Naive B cell (primary cell): Measurements from ENCODE around the gene SNX30. TPM values are rescaled to one million over a fixed set of nuclear protein-coding genes. Genes with fewer than 3 reads are reported as not detected.

ENCODE experiments used
- ATAC-seq, 2 donors: fragments of 150-1000 bp; cut with Tn5 transposase; 2 replicates each; pipeline ENCODE4 v1.10.0; 2021; ENCODE audit warnings: low read depth in 2 of 2, mild to moderate bottlenecking in 2 of 2, moderate library complexity in 2 of 2
- DNase-seq: peaks from one replicate; pipeline ENCODE4 v3.0.0; 2022
- H3K27ac Mint-ChIP-seq, 6 donors: one replicate each; pipeline ENCODE4 v1.8.0; 2020 to 2022; ENCODE audit warnings: mild to moderate bottlenecking in 6 of 6, mixed read lengths in 6 of 6, moderate library complexity in 5 of 6, inconsistent platforms in 2 of 6
- H3K27me3 Mint-ChIP-seq, 3 donors: one replicate each; pipeline ENCODE4 v1.8.0; 2021 to 2022; ENCODE audit warnings: mixed read lengths in 3 of 3, mild to moderate bottlenecking in 1 of 3
- H3K36me3 Mint-ChIP-seq, 2 donors: one replicate each; pipeline ENCODE4 v1.8.0; 2020 to 2022; ENCODE audit warnings: mixed read lengths in 2 of 2, inconsistent platforms in 1 of 2, mild to moderate bottlenecking in 1 of 2
- H3K4me1 Mint-ChIP-seq, 3 donors: one replicate each; pipeline ENCODE4 v1.8.0; 2020 to 2022; ENCODE audit warnings: mixed read lengths in 3 of 3, inconsistent platforms in 1 of 3, mild to moderate bottlenecking in 1 of 3, moderate library complexity in 1 of 3
- H3K4me3 Mint-ChIP-seq, 8 donors: one replicate each; pipeline ENCODE4 v1.8.0; 2020 to 2022; ENCODE audit warnings: mild to moderate bottlenecking in 8 of 8, mixed read lengths in 8 of 8, moderate library complexity in 8 of 8, inconsistent platforms in 2 of 8
- H3K9me3 Mint-ChIP-seq, 7 donors: one replicate each; pipeline ENCODE4 v1.8.0; 2020 to 2022; ENCODE audit warnings: mixed read lengths in 7 of 7, mild to moderate bottlenecking in 5 of 7, inconsistent platforms in 2 of 7, moderate library complexity in 1 of 7
- polyA plus RNA-seq, 6 donors: library from polyadenylated mRNA; unstranded; fragments of 300-500 nt; fragmentation: Illumina TruSeq; gene quantifications; one replicate each; pipeline ENCODE4 v1.2.3, GENCODE V29; 2021; ENCODE audit warnings: low read depth in 6 of 6

Gene SNX30
- polyA plus RNA-seq, 6 donors from 2014 or later: 1.6 to 5.3 (median 4.5) TPM

- H3K27me3 Mint-ChIP-seq: no peaks in the 10 kb centered on the region
- no peak for ATAC-seq
Measured at GRCh38 chr9:112728401-112728800, 22.2 kb upstream of the SNX30 start.

GRCh38 chr9:112731971-112732370 lies 18.6 kb upstream of the SNX30 start:
- DNase-seq (no peak), ATAC-seq (no peak)
- Mint-ChIP-seq H3K9me3 (peaks cover 0 to 2% (median 0%) of the 10 kb centered on the region in 7 donors), H3K4me1 (peaks cover 4 to 8% (median 6%) of the 10 kb centered on the region in 3 donors), H3K27ac (no peak overlapping the region), H3K4me3 (no peak overlapping the region), H3K27me3 (no peaks in the 10 kb centered on the region), H3K36me3 (no peaks in the 10 kb centered on the region)

More at GRCh38 chr9:112728401-112728800, 22.2 kb upstream of the SNX30 start:
- Mint-ChIP-seq H3K9me3 (peaks cover 0 to 2% (median 0%) of the 10 kb centered on the region in 7 donors), H3K27ac (no peak overlapping the region), H3K4me1 (peaks cover 15 to 24% (median 20%) of the 10 kb centered on the region in 3 donors), H3K36me3 (no peaks in the 10 kb centered on the region), H3K4me3 (no peak overlapping the region)
- no peak for DNase-seq

- DNase-seq (no peak), ATAC-seq (no peak)
- peaks cover 2 to 4% (median 4%) of the 10 kb centered on the region in 3 donors for H3K4me1 Mint-ChIP-seq
- H3K27me3 Mint-ChIP-seq: peaks cover 0 to 4% (median 2%) of the 10 kb centered on the region in 3 donors
- H3K27ac Mint-ChIP-seq: peak overlapping the region in 1 of 6 donors; percentile 1
- no peak overlapping the region for H3K4me3 Mint-ChIP-seq
- H3K36me3 Mint-ChIP-seq: no peaks in the 10 kb centered on the region
- H3K9me3 Mint-ChIP-seq: no peaks in the 10 kb centered on the region
Measured at GRCh38 chr9:112734892-112735291, 15.7 kb upstream of the SNX30 start.

GRCh38 chr9:112743216-112743836 lies 7.2 kb upstream of the SNX30 start:
- peaks cover 28 to 53% (median 36%) of the 10 kb centered on the region in 3 donors for H3K4me1 Mint-ChIP-seq
- ATAC-seq: peak; percentile 98
- H3K9me3 Mint-ChIP-seq: peaks cover 0 to 2% (median 0%) of the 10 kb centered on the region in 7 donors
- H3K36me3 Mint-ChIP-seq: no peaks in the 10 kb centered on the region
- H3K4me3 Mint-ChIP-seq: peak overlapping the region in 7 of 8 donors; percentile 3 to 73 (median 43)
- DNase-seq: peak; percentile 66
- peaks cover 0 to 10% (median 0%) of the 10 kb centered on the region in 3 donors for H3K27me3 Mint-ChIP-seq
- peak overlapping the region in 5 of 6 donors; percentile 0 to 93 (median 66) for H3K27ac Mint-ChIP-seq

GRCh38 chr9:112744177-112744576 lies 6.4 kb upstream of the SNX30 start:
- no peak for DNase-seq
- H3K27ac Mint-ChIP-seq: peak overlapping the region in 3 of 6 donors; percentile 10 to 66 (median 15)
- peak overlapping the region in 4 of 8 donors; percentile 12 to 43 (median 17) for H3K4me3 Mint-ChIP-seq
- peaks cover 28 to 53% (median 40%) of the 10 kb centered on the region in 3 donors for H3K4me1 Mint-ChIP-seq
- H3K9me3 Mint-ChIP-seq: peaks cover 0 to 2% (median 0%) of the 10 kb centered on the region in 7 donors
- ATAC-seq: no peak
- H3K36me3 Mint-ChIP-seq: no peaks in the 10 kb centered on the region
- peaks cover 0 to 10% (median 0%) of the 10 kb centered on the region in 3 donors for H3K27me3 Mint-ChIP-seq

GRCh38 chr9:112747094-112747493 lies 3.5 kb upstream of the SNX30 start:
- DNase-seq: no peak
- Mint-ChIP-seq H3K4me1 (peaks cover 26 to 52% (median 45%) of the 10 kb centered on the region in 3 donors), H3K27me3 (no peaks in the 10 kb centered on the region), H3K9me3 (no peaks in the 10 kb centered on the region), H3K36me3 (no peaks in the 10 kb centered on the region), H3K27ac (peak overlapping the region in 1 of 6 donors; percentile 11), H3K4me3 (peak overlapping the region in 2 of 8 donors; percentile 22 to 61)
- ATAC-seq: no peak

GRCh38 chr9:112750764-112751055 lies 150 bp downstream of the SNX30 start:
- Mint-ChIP-seq H3K9me3 (no peaks in the 10 kb centered on the region), H3K27ac (peak overlapping the region in 1 of 6 donors; percentile 89), H3K36me3 (no peaks in the 10 kb centered on the region), H3K4me1 (peaks cover 30 to 56% (median 55%) of the 10 kb centered on the region in 3 donors), H3K27me3 (no peaks in the 10 kb centered on the region), H3K4me3 (peak overlapping the region in 2 of 8 donors; percentile 92 to 93)
- DNase-seq (no peak), ATAC-seq (no peak)

- peak overlapping the region in 5 of 6 donors; percentile 25 to 95 (median 90) for H3K27ac Mint-ChIP-seq
- H3K36me3 Mint-ChIP-seq: no peaks in the 10 kb centered on the region
- no peaks in the 10 kb centered on the region for H3K27me3 Mint-ChIP-seq
- H3K4me1 Mint-ChIP-seq: peaks cover 30 to 61% (median 55%) of the 10 kb centered on the region in 3 donors
- peak overlapping the region; percentile 85 to 95 (median 92) for H3K4me3 Mint-ChIP-seq
- ATAC-seq (peak; percentile 29 to 47), DNase-seq (peak; percentile 53)
- no peaks in the 10 kb centered on the region for H3K9me3 Mint-ChIP-seq
Measured at GRCh38 chr9:112751056-112751795, 666 bp downstream of the SNX30 start.

- no peak for ATAC-seq
- Mint-ChIP-seq H3K27ac (peak overlapping the region in 1 of 6 donors; percentile 37), H3K9me3 (no peaks in the 10 kb centered on the region), H3K36me3 (no peaks in the 10 kb centered on the region), H3K4me1 (peaks cover 32 to 62% (median 61%) of the 10 kb centered on the region in 3 donors), H3K27me3 (no peaks in the 10 kb centered on the region), H3K4me3 (peak overlapping the region in 7 of 8 donors; percentile 85 to 95 (median 92))
- no peak for DNase-seq
Measured at GRCh38 chr9:112752334-112753125, 2.0 kb downstream of the SNX30 start.

- Mint-ChIP-seq H3K4me3 (peak overlapping the region in 2 of 8 donors; percentile 2 to 92), H3K4me1 (peaks cover 39 to 70% (median 69%) of the 10 kb centered on the region in 3 donors), H3K27ac (peak overlapping the region in 2 of 6 donors; percentile 23 to 46), H3K27me3 (no peaks in the 10 kb centered on the region), H3K9me3 (no peaks in the 10 kb centered on the region), H3K36me3 (no peaks in the 10 kb centered on the region)
- ATAC-seq: no peak
- no peak for DNase-seq
Measured at GRCh38 chr9:112753725-112754124, 3.2 kb downstream of the SNX30 start.

GRCh38 chr9:112754578-112754977 lies 4.0 kb downstream of the SNX30 start:
- H3K9me3 Mint-ChIP-seq: no peaks in the 10 kb centered on the region
- ATAC-seq (no peak), DNase-seq (no peak)
- H3K4me1 Mint-ChIP-seq: peaks cover 43 to 70% (median 66%) of the 10 kb centered on the region in 3 donors
- no peaks in the 10 kb centered on the region for H3K27me3 Mint-ChIP-seq
- H3K27ac Mint-ChIP-seq: peak overlapping the region in 4 of 6 donors; percentile 7 to 70 (median 24)
- peak overlapping the region in 2 of 8 donors; percentile 51 to 62 for H3K4me3 Mint-ChIP-seq
- no peaks in the 10 kb centered on the region for H3K36me3 Mint-ChIP-seq

GRCh38 chr9:112755016-112755427 lies 4.5 kb downstream of the SNX30 start:
- H3K4me1 Mint-ChIP-seq: peaks cover 47 to 68% (median 68%) of the 10 kb centered on the region in 3 donors
- no peaks in the 10 kb centered on the region for H3K9me3 Mint-ChIP-seq
- H3K36me3 Mint-ChIP-seq: no peaks in the 10 kb centered on the region
- ATAC-seq (no peak), DNase-seq (no peak)
- no peaks in the 10 kb centered on the region for H3K27me3 Mint-ChIP-seq
- peak overlapping the region in 1 of 8 donors; percentile 51 for H3K4me3 Mint-ChIP-seq
- peak overlapping the region in 5 of 6 donors; percentile 7 to 70 (median 24) for H3K27ac Mint-ChIP-seq

GRCh38 chr9:112755675-112756074 lies 5.1 kb downstream of the SNX30 start:
- H3K27me3 Mint-ChIP-seq: no peaks in the 10 kb centered on the region
- H3K36me3 Mint-ChIP-seq: no peaks in the 10 kb centered on the region
- peak overlapping the region in 1 of 8 donors; percentile 35 for H3K4me3 Mint-ChIP-seq
- DNase-seq (no peak), ATAC-seq (no peak)
- H3K4me1 Mint-ChIP-seq: peaks cover 50 to 71% (median 69%) of the 10 kb centered on the region in 3 donors
- H3K9me3 Mint-ChIP-seq: no peaks in the 10 kb centered on the region
- H3K27ac Mint-ChIP-seq: no peak overlapping the region
